ENCODE data around the gene SRGN. TPM values are rescaled to one million over a fixed set of nuclear protein-coding genes. Genes with fewer than 3 reads are reported as not detected.
A peak's percentile ranks its signal among the peaks of the same experiment; 100 is the strongest.

Gene SRGN
- total and polyA plus RNA-seq, 8 donors = 4.1 to 40.0 (median 11.5) TPM

DNA sequence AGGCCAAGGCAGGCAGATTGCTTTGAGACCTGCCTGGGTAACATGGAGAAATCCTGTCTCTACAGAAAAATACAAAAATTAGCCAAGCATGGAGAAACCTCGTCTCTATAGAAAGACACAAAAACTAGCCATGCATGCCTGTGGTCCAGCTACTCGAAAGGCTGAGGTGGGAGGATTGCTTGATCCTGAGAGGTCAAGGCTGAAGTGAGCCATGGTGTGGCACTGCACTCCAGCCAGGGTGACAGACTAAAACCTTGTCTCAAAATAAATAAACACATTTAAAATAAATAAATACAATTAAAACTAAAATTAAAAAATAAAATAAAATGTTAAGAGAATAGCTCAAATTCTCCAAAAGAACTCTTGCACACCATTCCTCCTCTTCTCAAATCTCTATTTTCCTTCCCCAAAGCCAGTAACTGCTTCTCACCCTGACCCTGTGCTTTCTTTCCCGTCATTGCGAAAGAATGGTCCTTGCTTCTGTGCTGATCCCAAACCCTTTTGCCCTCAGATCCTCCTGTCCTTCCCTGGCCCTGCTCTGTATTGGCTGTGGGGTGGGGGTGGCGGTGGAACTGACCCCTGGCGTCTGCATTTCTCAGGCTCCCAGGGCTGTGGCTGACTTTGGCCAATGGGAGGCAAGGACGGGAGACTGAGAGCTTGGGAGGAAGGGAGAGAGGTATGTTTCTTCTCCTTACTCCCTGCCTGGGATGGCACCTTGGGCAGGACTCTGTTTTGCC, 12.4 kb downstream of the SRGN start:
- 40 to 50% methylated on average over 7 of the region's 7 CpGs for WGBS, 2 donors
- Histone ChIP-seq H3K9me3 (no peaks in the 10 kb centered on the region), H3K36me3 (no peaks in the 10 kb centered on the region), H3K4me1 (no peaks in the 10 kb centered on the region), H3K27ac (no peak overlapping the region), H3K4me3 (no peak overlapping the region), H3K27me3 (no peaks in the 10 kb centered on the region)
- intact Hi-C loops (cut with DNase I) = no loop called here
- DNase-seq (no peak), ATAC-seq (no peak), FAIRE-seq (no peak)
- TF ChIP-seq CTCF (IDR thresholded peaks at IDR 0.05) = no peak

- H3K36me3 ChIP-seq = no peaks in the 10 kb centered on the region
- H3K4me1 ChIP-seq = no peaks in the 10 kb centered on the region
- ATAC-seq = peak in 2 of 4 donors; percentile 28 to 42
- H3K27me3 ChIP-seq = no peaks in the 10 kb centered on the region
- H3K27ac ChIP-seq = no peak overlapping the region
- 62 to 68% methylated on average over 6 of the region's 6 CpGs for WGBS, 2 donors
- FAIRE-seq = no peak
- DNase-seq = no peak
- intact Hi-C loops (cut with DNase I) = no loop called here
- H3K4me3 ChIP-seq = no peak overlapping the region
- no peak for TF ChIP-seq CTCF (IDR thresholded peaks at IDR 0.05)
- H3K9me3 ChIP-seq = no peaks in the 10 kb centered on the region
These were observed 13.7 kb downstream of the SRGN start for GRCh38 chr10:69101451-69102095.

DNA sequence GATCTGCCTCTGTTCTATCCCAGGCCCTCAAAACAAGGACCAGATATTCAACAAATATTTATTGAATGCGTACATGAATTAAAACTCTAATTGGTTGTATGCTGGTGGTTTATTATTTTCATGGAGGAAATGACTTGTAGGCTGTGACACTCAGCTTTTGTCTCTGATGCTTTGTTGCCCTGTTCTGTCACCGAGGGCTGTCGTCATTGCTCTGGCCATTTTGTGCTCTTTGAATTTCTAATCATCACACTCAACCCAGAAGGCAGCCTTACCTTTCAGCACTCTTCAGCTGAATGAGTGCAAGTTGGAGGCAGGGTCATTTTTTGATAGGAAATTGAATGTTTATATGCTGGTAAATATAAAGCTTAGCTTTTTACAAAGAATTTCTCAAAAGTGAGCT, 14.5 kb downstream of the SRGN start:
- DNase-seq (no peak), FAIRE-seq (no peak), ATAC-seq (no peak)
- 67 to 89% methylated on average over 3 of the region's 3 CpGs for WGBS, 2 donors
- Histone ChIP-seq H3K27me3 (no peaks in the 10 kb centered on the region), H3K36me3 (no peaks in the 10 kb centered on the region), H3K9me3 (no peaks in the 10 kb centered on the region), H3K27ac (no peak overlapping the region), H3K4me3 (no peak overlapping the region), H3K4me1 (no peaks in the 10 kb centered on the region)
- TF ChIP-seq CTCF (IDR thresholded peaks at IDR 0.05) = no peak
- intact Hi-C loops (cut with DNase I) = no loop called here

DNA sequence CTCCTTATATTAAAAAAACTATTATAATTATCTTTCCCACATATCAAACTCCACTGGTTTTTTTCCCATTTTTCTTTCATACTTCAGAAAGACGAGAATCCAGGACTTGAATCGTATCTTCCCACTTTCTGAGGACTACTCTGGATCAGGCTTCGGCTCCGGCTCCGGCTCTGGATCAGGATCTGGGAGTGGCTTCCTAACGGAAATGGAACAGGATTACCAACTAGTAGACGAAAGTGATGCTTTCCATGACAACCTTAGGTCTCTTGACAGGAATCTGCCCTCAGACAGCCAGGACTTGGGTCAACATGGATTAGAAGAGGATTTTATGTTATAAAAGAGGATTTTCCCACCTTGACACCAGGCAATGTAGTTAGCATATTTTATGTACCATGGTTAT, 15.9 kb downstream of the SRGN start:
- DNase-seq = no peak
- ATAC-seq = no peak
- H3K9me3 ChIP-seq = no peaks in the 10 kb centered on the region
- intact Hi-C loops (cut with DNase I) = no loop called here
- no peaks in the 10 kb centered on the region for H3K27me3 ChIP-seq
- no peak overlapping the region for H3K27ac ChIP-seq
- no peaks in the 10 kb centered on the region for H3K36me3 ChIP-seq
- no peak for TF ChIP-seq CTCF (IDR thresholded peaks at IDR 0.05)
- WGBS, 2 donors = 70 to 80% methylated on average over 7 of the region's 7 CpGs
- FAIRE-seq = no peak
- no peaks in the 10 kb centered on the region for H3K4me1 ChIP-seq
- H3K4me3 ChIP-seq = no peak overlapping the region

All from pancreas (tissue), 10 donors.